ENCODE results near the gene MRC2. TPM values are rescaled to one million over a fixed set of nuclear protein-coding genes. Genes with fewer than 3 reads are reported as not detected.

MRC2 gene
- total RNA-seq, 1 donor: 336 TPM

DNA sequence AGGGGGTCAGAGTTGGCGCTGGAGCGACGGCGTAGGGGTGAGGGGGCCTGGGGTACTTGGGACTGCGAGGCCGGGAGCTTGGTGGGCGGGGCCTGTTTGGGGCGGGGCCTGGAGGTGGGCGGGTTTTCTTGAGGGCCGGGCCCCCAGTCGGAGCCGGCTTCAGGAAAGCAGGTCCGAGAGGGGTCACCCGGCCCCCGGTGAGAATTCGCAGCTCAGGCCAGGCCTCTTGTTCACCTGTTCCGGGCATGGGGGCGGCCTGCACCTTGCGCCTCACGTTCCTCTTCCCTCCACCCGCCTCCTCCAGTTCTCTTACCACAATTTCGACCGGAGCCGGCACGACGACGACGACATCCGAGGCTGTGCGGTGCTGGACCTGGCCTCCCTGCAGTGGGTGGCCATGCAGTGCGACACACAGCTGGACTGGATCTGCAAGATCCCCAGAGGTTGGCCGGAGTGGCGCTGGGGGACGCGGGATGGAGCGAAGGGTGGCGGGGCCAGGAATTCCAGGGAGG, 52.5 kb downstream of the MRC2 start:
- H3K4me3 ChIP-seq (ENCODE audit: low read depth, low read length): no peak overlapping the region
- no peak for DNase-seq (ENCODE audit: low read depth)
- TF ChIP-seq, protein P1, sequence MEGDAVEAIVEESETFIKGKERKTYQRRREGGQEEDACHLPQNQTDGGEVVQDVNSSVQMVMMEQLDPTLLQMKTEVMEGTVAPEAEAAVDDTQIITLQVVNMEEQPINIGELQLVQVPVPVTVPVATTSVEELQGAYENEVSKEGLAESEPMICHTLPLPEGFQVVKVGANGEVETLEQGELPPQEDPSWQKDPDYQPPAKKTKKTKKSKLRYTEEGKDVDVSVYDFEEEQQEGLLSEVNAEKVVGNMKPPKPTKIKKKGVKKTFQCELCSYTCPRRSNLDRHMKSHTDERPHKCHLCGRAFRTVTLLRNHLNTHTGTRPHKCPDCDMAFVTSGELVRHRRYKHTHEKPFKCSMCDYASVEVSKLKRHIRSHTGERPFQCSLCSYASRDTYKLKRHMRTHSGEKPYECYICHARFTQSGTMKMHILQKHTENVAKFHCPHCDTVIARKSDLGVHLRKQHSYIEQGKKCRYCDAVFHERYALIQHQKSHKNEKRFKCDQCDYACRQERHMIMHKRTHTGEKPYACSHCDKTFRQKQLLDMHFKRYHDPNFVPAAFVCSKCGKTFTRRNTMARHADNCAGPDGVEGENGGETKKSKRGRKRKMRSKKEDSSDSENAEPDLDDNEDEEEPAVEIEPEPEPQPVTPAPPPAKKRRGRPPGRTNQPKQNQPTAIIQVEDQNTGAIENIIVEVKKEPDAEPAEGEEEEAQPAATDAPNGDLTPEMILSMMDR (IDR thresholded peaks at IDR 0.05; ENCODE audit: insufficient read depth, low read depth, low read length): no peak

DNA sequence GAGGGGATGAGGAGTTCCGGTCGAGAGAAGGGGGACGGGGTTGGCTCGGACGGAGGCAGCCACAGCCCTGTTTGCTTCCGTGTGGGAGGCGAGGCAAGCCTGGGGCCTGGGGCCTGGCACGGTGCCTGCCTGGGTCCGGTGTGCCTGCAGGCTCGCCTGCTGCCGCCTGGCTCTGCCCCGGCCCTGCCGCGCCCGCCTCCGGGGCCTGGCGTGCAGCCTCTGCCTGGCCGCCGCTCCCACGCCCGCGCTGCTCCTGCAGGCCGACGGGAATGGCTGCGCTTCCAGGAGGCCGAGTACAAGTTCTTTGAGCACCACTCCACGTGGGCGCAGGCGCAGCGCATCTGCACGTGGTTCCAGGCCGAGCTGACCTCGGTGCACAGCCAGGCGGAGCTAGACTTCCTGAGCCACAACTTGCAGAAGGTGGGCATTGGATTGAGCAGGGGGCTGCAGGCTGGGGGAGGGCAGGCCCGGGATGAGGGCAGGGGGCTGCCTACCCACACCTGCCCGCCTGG, 53.1 kb downstream of the MRC2 start:
- TF ChIP-seq, protein P1 (IDR thresholded peaks at IDR 0.05; ENCODE audit: insufficient read depth, low read depth, low read length): no peak
- H3K4me3 ChIP-seq (ENCODE audit: low read depth, low read length): no peak overlapping the region
- no peak for DNase-seq (ENCODE audit: low read depth)

DNA sequence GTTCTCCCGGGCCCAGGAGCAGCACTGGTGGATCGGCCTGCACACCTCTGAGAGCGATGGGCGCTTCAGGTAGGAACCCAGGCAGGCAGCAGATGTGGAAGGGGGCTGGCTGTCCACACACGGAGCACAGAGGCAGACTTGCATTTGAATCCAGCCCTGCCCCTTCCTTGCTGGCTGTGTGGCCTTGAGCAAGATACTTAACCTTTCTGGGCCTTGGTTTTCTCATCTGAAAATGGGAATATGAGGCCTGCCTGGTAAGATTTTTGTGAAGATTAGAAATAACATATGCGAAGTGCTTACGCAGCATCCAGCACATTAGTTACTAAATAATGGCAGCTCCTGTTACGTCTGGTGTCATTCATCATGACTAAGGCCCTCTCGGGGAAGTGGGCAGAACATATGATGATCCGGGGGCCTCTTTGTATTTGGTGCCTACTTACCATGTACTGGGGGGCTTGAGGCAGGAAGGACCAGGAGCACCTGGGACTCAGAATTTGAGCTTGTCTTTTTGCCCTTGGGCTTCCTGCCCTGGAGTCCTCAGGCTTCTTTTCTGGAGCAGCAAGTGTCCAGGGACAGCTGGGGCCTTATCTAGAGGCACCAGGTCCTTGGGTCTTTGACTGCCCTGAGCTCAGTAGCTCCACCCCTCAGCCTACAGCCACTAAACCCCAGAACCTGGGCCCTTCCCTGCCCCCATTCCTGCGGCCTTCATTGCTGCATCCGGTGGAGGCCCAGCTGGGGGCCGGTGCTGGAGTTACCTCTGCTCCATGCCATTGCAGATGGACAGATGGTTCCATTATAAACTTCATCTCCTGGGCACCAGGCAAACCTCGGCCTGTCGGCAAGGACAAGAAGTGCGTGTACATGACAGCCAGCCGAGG, 53.8 kb downstream of the MRC2 start:
- no peak for DNase-seq (ENCODE audit: low read depth)
- TF ChIP-seq, protein P1 (IDR thresholded peaks at IDR 0.05; ENCODE audit: insufficient read depth, low read depth, low read length): no peak
- no peak overlapping the region for H3K4me3 ChIP-seq (ENCODE audit: low read depth, low read length)

DNA sequence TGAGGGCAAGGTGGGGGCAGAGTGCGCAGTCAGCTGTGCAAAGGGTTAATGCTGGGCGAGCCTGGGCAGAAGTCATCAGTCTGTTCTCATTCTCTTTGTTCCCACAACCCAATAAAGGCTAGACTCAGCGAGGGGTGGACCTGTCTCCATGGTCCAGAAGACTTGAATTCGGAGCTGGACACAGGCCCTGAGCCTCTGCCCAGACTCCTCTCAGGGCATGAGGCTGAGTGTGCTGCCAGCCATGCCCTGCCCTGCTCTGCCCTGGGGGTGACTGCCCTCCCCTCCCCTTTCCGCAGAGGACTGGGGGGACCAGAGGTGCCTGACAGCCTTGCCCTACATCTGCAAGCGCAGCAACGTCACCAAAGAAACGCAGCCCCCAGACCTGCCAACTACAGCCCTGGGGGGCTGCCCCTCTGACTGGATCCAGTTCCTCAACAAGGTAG, 54.5 kb downstream of the MRC2 start:
- H3K4me3 ChIP-seq (ENCODE audit: low read depth, low read length): no peak overlapping the region
- DNase-seq (ENCODE audit: low read depth): no peak
- TF ChIP-seq, protein P1 (IDR thresholded peaks at IDR 0.05; ENCODE audit: insufficient read depth, low read depth, low read length): no peak

DNA sequence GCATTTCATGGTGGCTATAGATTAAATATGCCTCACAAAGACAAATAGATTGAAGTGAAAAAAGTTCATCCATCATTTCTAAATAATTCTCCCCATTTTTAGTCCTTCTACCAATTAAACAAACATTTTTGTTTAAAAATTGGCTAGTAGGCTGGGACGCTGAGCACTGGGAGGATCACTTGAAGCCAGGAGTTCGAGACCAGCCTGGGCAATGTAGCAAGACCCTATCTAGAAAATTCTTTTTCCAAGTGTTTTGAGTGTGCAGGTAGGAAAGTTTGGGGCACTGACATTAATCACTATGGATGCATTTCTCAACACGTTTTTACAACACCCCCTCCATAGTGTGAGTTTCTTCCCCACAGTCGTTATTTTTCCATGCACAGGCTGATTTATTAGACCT, 56.7 kb downstream of the MRC2 start:
- H3K4me3 ChIP-seq (ENCODE audit: low read depth, low read length): no peak overlapping the region
- TF ChIP-seq, protein P1 (IDR thresholded peaks at IDR 0.05; ENCODE audit: insufficient read depth, low read depth, low read length): no peak
- DNase-seq (ENCODE audit: low read depth): no peak

DNA sequence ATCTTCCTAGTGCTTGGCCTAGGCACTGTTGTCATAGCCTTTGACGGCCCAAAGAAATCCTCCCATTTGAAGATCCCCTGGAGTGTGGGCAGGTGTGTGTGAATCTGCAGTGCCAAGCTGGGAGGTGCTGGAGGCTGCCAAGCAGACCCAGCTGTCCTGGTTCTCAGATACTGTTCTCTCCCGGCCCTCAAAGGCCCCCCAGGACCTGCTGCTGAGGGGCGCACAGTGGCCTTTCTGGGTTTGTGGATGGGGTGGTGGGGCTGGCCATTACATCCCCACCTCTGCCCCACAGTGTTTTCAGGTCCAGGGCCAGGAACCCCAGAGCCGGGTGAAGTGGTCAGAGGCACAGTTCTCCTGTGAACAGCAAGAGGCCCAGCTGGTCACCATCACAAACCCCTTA, 60.5 kb downstream of the MRC2 start:
- H3K4me3 ChIP-seq (ENCODE audit: low read depth, low read length): no peak overlapping the region
- no peak for DNase-seq (ENCODE audit: low read depth)
- TF ChIP-seq, protein P1 (IDR thresholded peaks at IDR 0.05; ENCODE audit: insufficient read depth, low read depth, low read length): no peak
